Medulla oblongata (tissue), 1 donor: Measurements from ENCODE around the gene NRL.
"Not testable (repeated sequence)": the region's sequence is repeated elsewhere in the genome, so short reads cannot be mapped to it uniquely, and the experiment has no call there.

Experiments
- DNase-seq: peaks from one replicate; pipeline ENCODE4 v3.0.0-alpha.2; 2015; ENCODE audit errors: extremely low spot score

Gene NRL

GRCh38 chr14:24052656-24053547 is 61.8 kb downstream of the NRL start:
- no peak for DNase-seq

GRCh38 chr14:24051789-24052655 is 62.7 kb downstream of the NRL start, which contains the start of gene CARMIL3:
Gene CARMIL3, plus strand, starts transcription at chr14:24052009. Its CDS starts 145 bp downstream, at chr14:24052154.
- peak; percentile 88 for DNase-seq

- peak; percentile 31 for DNase-seq
Measured at GRCh38 chr14:24051176-24051788, 63.5 kb downstream of the NRL start.

- DNase-seq, result not testable (repeated sequence)
Measured at GRCh38 chr14:24050753-24051152, 64.0 kb downstream of the NRL start.

- DNase-seq, result not testable (repeated sequence)
Measured at GRCh38 chr14:24049002-24049401, 65.7 kb downstream of the NRL start.

GRCh38 chr14:24042746-24043145 is 72.0 kb downstream of the NRL start:
- DNase-seq, result no peak

GRCh38 chr14:24040692-24041091 is 74.1 kb downstream of the NRL start:
- no peak for DNase-seq

- no peak for DNase-seq
Measured at GRCh38 chr14:24038686-24039085, 76.1 kb downstream of the NRL start.

GRCh38 chr14:24037658-24038037 is 77.1 kb downstream of the NRL start:
- no peak for DNase-seq

GRCh38 chr14:24036963-24037657 is 77.6 kb downstream of the NRL start:
- DNase-seq, result not testable (repeated sequence)

GRCh38 chr14:24036169-24036962 is 78.4 kb downstream of the NRL start:
- peak; percentile 85 for DNase-seq

GRCh38 chr14:24035769-24036168 is 79.0 kb downstream of the NRL start:
- not testable (repeated sequence) for DNase-seq

- no peak for DNase-seq
Measured at GRCh38 chr14:24032727-24033418, 81.9 kb downstream of the NRL start.

GRCh38 chr14:24031331-24031730 is 83.4 kb downstream of the NRL start:
- DNase-seq, result not testable (repeated sequence)

- DNase-seq, result not testable (repeated sequence)
Measured at GRCh38 chr14:24029687-24030086, 85.1 kb downstream of the NRL start.
